Neutrophil (primary cell): ENCODE measurements around the gene UBA3.
A peak's percentile ranks its signal among the peaks of the same experiment; 100 is the strongest.

ENCODE experiments used
- H3K27ac ChIP-seq: fragments of 200-600 bp; sonication (generic); 2 replicates; pipeline ENCODE4 v1.5.1; 2016; ENCODE audit warnings: mild to moderate bottlenecking, moderate library complexity
- H3K27me3 ChIP-seq: fragments of 200-600 bp; sonication (generic); 2 replicates; pipeline ENCODE4 v1.6.0; 2016; ENCODE audit warnings: mild to moderate bottlenecking
- H3K36me3 ChIP-seq: fragments of 200-600 bp; sonication (generic); 2 replicates; pipeline ENCODE4 v1.5.1; 2017
- H3K4me1 ChIP-seq, 2 experiments: fragments of 200-600 bp in 1 of 2; sonication (generic) in 1 of 2; 1 replicate in 1 of 2; 2 replicates in 1 of 2; pipeline versions ENCODE4 v1.5.1 to v1.6.1; 2013 to 2016; ENCODE audit warnings: low read depth in 1 of 2, low read length in 1 of 2, mild to moderate bottlenecking in 1 of 2, moderate library complexity in 1 of 2; ENCODE audit not compliant: control insufficient read depth in 1 of 2, insufficient read depth in 1 of 2
- H3K4me3 ChIP-seq, 2 experiments: fragments of 200-600 bp in 1 of 2; sonication (generic) in 1 of 2; 1 replicate in 1 of 2; 2 replicates in 1 of 2; pipeline ENCODE4 v1.5.1; 2013 to 2016; ENCODE audit warnings: low read depth in 1 of 2, low read length in 1 of 2, mild to moderate bottlenecking in 1 of 2, moderate library complexity in 1 of 2
- H3K9me3 ChIP-seq: fragments of 200-600 bp; sonication (generic); 2 replicates; pipeline ENCODE4 v1.5.1; 2016
- CTCF ChIP-seq: fragments of 200-600 bp; sonication (generic); IDR thresholded peaks from 2 replicates; pipeline ENCODE4 v1.5.1; 2016; ENCODE audit warnings: antibody characterized with exemption

Gene UBA3

GRCh38 chr3:69016901-69017300 is 63.3 kb downstream of the UBA3 start:
- no peak overlapping the region for H3K27ac ChIP-seq
- no peaks in the 10 kb centered on the region for H3K9me3 ChIP-seq
- no peak for TF ChIP-seq CTCF
- H3K27me3 ChIP-seq, result peaks cover 23% of the 10 kb centered on the region
- H3K4me1 ChIP-seq, result peaks cover 7 to 18% of the 10 kb centered on the region in 2 experiments
- H3K36me3 ChIP-seq, result peaks cover 29% of the 10 kb centered on the region
- no peak overlapping the region for H3K4me3 ChIP-seq

- Histone ChIP-seq H3K4me1 (peaks cover 7 to 18% of the 10 kb centered on the region in 2 experiments), H3K36me3 (peaks cover 21% of the 10 kb centered on the region), H3K27ac (no peak overlapping the region), H3K4me3 (no peak overlapping the region), H3K27me3 (peaks cover 23% of the 10 kb centered on the region), H3K9me3 (no peaks in the 10 kb centered on the region)
- no peak for TF ChIP-seq CTCF
Observed at GRCh38 chr3:69016102-69016501, 64.1 kb downstream of the UBA3 start.

- Histone ChIP-seq H3K36me3 (peaks cover 10% of the 10 kb centered on the region), H3K9me3 (no peaks in the 10 kb centered on the region), H3K27me3 (peaks cover 23% of the 10 kb centered on the region), H3K27ac (no peak overlapping the region), H3K4me1 (peaks cover 7 to 18% of the 10 kb centered on the region in 2 experiments), H3K4me3 (peak overlapping the region; percentile 62 to 81)
- no peak for TF ChIP-seq CTCF
Observed at GRCh38 chr3:69014022-69014580, 66.1 kb downstream of the UBA3 start.

DNA sequence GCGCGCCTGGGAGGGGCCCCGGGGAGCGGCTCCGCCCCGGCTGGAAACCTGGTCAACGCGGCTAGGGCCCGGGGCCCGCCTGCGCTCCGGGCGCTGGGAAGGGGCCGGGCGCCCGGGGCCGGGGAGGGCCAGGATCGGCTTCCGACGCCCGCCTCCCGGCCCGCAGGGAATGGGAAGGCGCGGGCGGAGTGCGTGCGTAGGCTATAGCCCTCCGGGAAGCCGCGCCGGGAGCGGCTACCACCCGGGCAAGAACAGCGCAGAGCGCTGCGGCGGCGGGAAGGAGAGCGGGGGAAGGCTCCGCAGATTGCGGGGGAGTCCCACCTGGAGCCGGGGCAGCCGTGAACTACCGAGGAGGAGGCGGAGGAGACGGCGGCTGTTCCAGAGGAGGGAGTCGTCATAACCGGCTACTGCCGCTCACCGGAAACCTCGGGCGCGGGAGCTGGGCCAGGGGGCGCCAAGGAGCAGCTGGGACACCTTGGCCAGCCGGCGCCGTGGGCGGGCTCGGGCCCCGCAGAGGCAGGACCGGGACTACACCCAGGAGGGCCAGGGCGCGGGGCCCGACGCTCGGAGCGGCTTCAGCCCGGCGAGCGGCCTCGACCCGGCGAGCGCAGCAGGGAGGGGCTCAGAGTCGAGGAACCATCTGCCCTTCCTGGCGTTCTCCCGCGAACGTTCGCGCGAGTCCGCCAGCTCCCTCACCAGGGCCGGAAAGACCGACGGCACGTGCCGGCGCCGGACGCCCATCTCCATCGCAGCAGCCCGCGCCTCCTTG is 66.7 kb downstream of the UBA3 start, which contains the start of gene EOGT:
EOGT (minus strand) TSS at position 432 of the 769 bp plus-strand sequence. CDS start 3,838 bp downstream, outside the sequence.
- peaks cover 23% of the 10 kb centered on the region for H3K27me3 ChIP-seq
- no peak for TF ChIP-seq CTCF
- H3K27ac ChIP-seq, result no peak within 1 kb of the TSS
- H3K36me3 ChIP-seq, result peaks cover 3% of the 10 kb centered on the region
- no peaks in the 10 kb centered on the region for H3K9me3 ChIP-seq
- peaks cover 7 to 18% of the 10 kb centered on the region in 2 experiments for H3K4me1 ChIP-seq
- H3K4me3 ChIP-seq, result peak within 1 kb of the TSS; percentile 62 to 81

DNA sequence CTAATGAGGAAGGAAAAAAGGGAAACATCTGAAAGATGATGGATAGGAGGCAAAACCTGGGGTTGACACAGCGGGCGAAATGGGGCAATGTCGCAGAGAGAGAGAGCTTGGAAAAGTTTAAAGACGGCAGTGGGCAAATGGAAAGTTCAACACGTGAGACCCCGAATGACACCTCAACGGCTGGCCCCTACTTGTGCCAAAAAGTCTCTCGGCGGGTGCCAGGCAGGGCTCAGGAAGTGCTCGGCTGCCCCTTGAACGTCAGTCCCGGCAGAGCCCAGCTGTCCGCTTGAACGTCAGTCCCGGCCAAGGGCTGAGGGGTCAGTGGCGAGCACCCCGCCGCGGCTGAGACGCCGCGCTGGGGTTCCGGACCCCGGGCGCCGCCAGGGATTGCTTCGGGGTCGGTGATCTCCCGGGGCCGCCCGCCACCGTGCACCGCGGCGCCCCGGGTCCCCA is 67.3 kb downstream of the UBA3 start:
- Histone ChIP-seq H3K9me3 (no peaks in the 10 kb centered on the region), H3K36me3 (no peaks in the 10 kb centered on the region), H3K27ac (no peak overlapping the region), H3K4me1 (peaks cover 7 to 18% of the 10 kb centered on the region in 2 experiments), H3K4me3 (peak overlapping the region; percentile 62 to 81), H3K27me3 (peaks cover 23% of the 10 kb centered on the region)
- TF ChIP-seq CTCF, result no peak
